Omental fat pad (tissue), 4 donors: Measurements from ENCODE around the gene GRIA2. TPM values are rescaled to one million over a fixed set of nuclear protein-coding genes. Genes with fewer than 3 reads are reported as not detected.

Experiments
- ATAC-seq: fragments of 150-250 bp; one replicate; pipeline ENCODE4 v1.9.1; 2016; ENCODE audit warnings: mild to moderate bottlenecking, moderate library complexity; ENCODE audit not compliant: low FRiP score
- DNase-seq: peaks from one replicate; pipeline ENCODE4 v3.0.0-alpha.2; 2019; ENCODE audit warnings: low spot score
- small RNA-seq: library from RNA; depleted of rRNA; stranded (forward); fragments of <200 nt; gene quantifications from one replicate; pipeline ENCODE3, GENCODE V24; 2016
- total RNA-seq, 4 donors: library from RNA; depleted of rRNA; stranded (reverse); fragments of >200 nt; gene quantifications; one replicate each; pipeline ENCODE4 v1.1.0, GENCODE V29; 2016
- TF ChIP-seq, protein P1 (sequence below), 3 donors: fragments of 450-650 bp; IDR thresholded peaks; one replicate each; pipeline ENCODE4 v1.5.1; 2016 to 2017; ENCODE audit warnings: antibody characterized with exemption in 3 of 3, mild to moderate bottlenecking in 3 of 3, moderate library complexity in 2 of 3

GRIA2 gene
- total RNA-seq, 4 donors from 2014 or later, result not detected

DNA sequence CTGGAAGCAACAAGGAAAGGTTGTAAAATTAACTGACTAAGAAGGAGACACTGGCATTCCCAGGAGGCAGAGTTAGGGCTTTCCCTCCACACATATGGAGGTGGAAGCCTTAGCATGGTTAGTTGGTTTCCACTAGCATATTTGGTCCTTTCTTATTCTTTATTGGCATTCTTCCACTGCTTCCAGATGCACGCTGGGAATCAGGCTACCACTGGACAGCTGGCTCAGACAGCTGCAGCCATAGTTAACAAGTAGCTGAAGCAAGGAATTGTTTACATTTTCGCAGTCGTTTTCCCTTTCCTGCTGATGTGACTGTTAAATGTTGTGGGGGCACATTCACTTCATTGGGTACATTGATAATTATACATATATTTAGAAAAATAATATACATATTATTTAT is 169.2 kb downstream of the GRIA2 start:
- ATAC-seq (no peak), DNase-seq (no peak)
- TF ChIP-seq, protein P1, sequence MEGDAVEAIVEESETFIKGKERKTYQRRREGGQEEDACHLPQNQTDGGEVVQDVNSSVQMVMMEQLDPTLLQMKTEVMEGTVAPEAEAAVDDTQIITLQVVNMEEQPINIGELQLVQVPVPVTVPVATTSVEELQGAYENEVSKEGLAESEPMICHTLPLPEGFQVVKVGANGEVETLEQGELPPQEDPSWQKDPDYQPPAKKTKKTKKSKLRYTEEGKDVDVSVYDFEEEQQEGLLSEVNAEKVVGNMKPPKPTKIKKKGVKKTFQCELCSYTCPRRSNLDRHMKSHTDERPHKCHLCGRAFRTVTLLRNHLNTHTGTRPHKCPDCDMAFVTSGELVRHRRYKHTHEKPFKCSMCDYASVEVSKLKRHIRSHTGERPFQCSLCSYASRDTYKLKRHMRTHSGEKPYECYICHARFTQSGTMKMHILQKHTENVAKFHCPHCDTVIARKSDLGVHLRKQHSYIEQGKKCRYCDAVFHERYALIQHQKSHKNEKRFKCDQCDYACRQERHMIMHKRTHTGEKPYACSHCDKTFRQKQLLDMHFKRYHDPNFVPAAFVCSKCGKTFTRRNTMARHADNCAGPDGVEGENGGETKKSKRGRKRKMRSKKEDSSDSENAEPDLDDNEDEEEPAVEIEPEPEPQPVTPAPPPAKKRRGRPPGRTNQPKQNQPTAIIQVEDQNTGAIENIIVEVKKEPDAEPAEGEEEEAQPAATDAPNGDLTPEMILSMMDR (IDR thresholded peaks at IDR 0.05), result no peak

DNA sequence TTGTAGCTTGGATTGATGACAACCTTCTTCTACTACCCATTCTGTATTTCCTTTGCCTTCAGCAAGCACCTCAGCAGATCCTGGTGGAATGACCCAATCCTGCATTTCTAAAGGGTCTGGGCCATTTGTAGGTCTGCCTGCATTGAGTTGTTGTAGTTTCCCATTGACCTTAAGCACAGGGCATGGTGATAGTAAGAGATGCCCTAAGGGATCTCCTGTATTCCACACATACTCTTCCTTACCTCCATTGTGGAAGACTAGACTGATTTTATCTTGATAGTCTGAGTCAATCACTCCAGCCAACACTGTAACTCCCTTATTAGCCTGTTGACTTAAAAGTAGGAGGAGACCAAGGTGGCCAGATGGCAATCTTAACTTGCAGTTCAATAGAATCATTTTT is 184.5 kb downstream of the GRIA2 start:
- TF ChIP-seq, protein P1 (IDR thresholded peaks at IDR 0.05), result no peak
- no peak for ATAC-seq
- DNase-seq, result no peak

Small RNA genes lying within 50 kb of the gene (small RNA-seq; reads per million reads assigned to genes)
- not detected for gene RNU6-582P

Other genes starting within 250 kb of the GRIA2 start
- gene PDGFC, start 248.9 kb upstream of the GRIA2 start, total RNA-seq, result 10 to 100 TPM; 22.5 to 38.2 (median 33.1) TPM
- gene GLRB, start 144.6 kb upstream of the GRIA2 start, total RNA-seq, result 1 to 10 TPM in 3 of 4 donors, under 1 TPM in 1; 0.79 to 4.3 (median 3.0) TPM